ENCODE measurements around the gene FKBP5. TPM values are rescaled to one million over a fixed set of nuclear protein-coding genes. Genes with fewer than 3 reads are reported as not detected.

FKBP5 gene
- total RNA-seq, 1 donor from 2014 or later = 246 TPM

GRCh38 chr6:35728683-35729678, 40.3 kb upstream of the FKBP5 start:
- no peak for DNase-seq (ENCODE audit: extremely low spot score in 2 of 2)
- H3K4me1 ChIP-seq = peaks cover 90% of the 10 kb centered on the region
- no peaks in the 10 kb centered on the region for H3K9me3 ChIP-seq
- intact Hi-C loops (cut with DNase I) = no loop called here
- H3K27ac ChIP-seq = peak overlapping the region; percentile 99
- H3K36me3 ChIP-seq = no peaks in the 10 kb centered on the region
- H3K4me3 ChIP-seq = peak overlapping the region; percentile 45 to 53
- H3K27me3 ChIP-seq = no peaks in the 10 kb centered on the region
- no peak for TF ChIP-seq POLR2A (IDR thresholded peaks at IDR 0.05)
- TF ChIP-seq, protein P1, sequence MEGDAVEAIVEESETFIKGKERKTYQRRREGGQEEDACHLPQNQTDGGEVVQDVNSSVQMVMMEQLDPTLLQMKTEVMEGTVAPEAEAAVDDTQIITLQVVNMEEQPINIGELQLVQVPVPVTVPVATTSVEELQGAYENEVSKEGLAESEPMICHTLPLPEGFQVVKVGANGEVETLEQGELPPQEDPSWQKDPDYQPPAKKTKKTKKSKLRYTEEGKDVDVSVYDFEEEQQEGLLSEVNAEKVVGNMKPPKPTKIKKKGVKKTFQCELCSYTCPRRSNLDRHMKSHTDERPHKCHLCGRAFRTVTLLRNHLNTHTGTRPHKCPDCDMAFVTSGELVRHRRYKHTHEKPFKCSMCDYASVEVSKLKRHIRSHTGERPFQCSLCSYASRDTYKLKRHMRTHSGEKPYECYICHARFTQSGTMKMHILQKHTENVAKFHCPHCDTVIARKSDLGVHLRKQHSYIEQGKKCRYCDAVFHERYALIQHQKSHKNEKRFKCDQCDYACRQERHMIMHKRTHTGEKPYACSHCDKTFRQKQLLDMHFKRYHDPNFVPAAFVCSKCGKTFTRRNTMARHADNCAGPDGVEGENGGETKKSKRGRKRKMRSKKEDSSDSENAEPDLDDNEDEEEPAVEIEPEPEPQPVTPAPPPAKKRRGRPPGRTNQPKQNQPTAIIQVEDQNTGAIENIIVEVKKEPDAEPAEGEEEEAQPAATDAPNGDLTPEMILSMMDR (IDR thresholded peaks at IDR 0.05) = no peak
- TF ChIP-seq POLR2AphosphoS5 (IDR thresholded peaks at IDR 0.05; ENCODE audit: insufficient read depth in 1 of 2, low read depth in 1 of 2) = peak; percentile 11 to 18

DNA sequence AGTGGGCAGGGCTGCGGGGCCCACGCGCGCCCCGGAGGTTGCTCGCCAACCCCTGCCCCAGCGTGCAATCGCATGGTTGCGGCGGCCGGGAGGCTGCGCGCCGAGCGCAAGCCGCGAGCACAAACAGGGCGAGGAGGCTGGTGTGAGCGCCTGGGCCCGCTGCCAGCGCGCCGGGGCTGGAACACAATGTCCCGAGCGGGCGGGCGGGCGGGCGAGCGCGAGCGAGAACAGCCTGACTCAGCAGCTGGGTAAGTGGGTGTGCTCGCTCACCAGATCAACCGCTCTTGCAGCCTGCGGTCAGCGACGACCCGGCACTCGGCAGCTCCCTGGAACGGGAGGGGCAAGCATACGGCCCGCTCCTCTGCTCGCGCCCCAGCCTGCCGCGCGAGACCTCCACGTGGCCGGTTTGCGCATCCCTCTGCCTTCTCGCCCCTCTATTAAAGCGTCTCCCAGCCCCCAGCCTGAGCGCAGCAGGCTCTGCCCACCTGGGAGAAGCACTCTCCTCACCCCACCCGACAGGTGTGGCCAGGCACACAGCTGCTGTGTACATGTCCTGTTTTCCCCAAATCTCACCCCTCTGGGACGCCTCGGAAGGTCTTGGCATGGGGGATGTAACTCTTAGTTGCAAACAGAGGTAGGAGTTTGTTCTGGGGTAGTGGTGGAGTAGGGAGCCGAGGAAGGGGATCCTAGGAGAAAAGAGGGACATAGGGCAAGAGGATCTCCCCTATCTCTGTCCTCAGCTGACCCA, 39.4 kb upstream of the FKBP5 start:
- peak overlapping the region; percentile 99 for H3K27ac ChIP-seq
- peak in 1 of 2 donors; percentile 99 for DNase-seq (ENCODE audit: extremely low spot score in 2 of 2)
- H3K4me1 ChIP-seq = peaks cover 86% of the 10 kb centered on the region
- H3K9me3 ChIP-seq = no peaks in the 10 kb centered on the region
- H3K27me3 ChIP-seq = no peaks in the 10 kb centered on the region
- peak overlapping the region; percentile 45 to 53 for H3K4me3 ChIP-seq
- intact Hi-C loops (cut with DNase I) = loop anchor here (2.0 kb wide), 1 partner anchor 127 kb away; no protein-coding TSS in a partner anchor
- TF ChIP-seq POLR2AphosphoS5 (IDR thresholded peaks at IDR 0.05; ENCODE audit: insufficient read depth in 1 of 2, low read depth in 1 of 2) (peak; percentile 71 to 94), POLR2A (IDR thresholded peaks at IDR 0.05) (peak in 1 of 2 donors; percentile 32)
- TF ChIP-seq, protein P1 (IDR thresholded peaks at IDR 0.05) = no peak
- no peaks in the 10 kb centered on the region for H3K36me3 ChIP-seq

DNA sequence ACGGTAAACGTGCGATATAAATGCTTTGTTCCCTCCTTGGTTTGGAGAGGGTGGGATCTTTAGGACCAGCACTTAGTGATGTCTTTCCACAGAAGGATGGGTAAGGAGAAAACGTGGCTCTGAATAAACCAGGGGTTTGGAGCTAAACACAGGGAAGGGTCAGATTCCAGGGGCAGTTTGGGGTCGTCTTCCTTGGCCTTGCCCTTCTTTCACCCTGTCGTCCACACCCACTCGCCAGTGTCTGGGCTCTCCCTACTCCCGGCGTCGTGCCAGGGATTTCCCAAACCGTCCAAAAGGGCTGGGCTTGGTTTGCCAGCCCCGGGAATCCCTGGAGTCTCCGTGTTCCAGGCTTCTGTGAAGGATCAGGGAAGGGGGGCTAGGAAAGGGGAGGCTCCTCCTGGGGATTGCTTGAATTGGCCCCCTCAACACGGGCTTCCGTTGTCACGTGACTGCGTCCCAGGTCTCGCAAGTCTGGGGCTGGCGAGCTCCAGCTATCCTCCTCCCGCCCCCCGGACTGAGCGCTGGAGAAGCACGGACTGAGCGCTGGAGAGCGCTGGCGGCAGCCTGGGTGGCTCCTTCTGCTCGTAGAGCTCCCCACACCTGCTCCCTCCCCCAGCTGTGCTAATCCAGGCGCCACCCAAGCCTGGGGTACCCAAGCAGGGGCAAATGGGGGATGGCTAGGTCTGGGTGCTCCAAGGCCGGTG, 38.7 kb upstream of the FKBP5 start:
- Histone ChIP-seq H3K4me3 (peak overlapping the region; percentile 45 to 53), H3K4me1 (peaks cover 83% of the 10 kb centered on the region), H3K36me3 (no peaks in the 10 kb centered on the region), H3K27ac (peak overlapping the region; percentile 99), H3K27me3 (no peaks in the 10 kb centered on the region), H3K9me3 (no peaks in the 10 kb centered on the region)
- intact Hi-C loops (cut with DNase I) = loop anchor here (2.0 kb wide), 1 partner anchor 127 kb away; no protein-coding TSS in a partner anchor
- no peak for DNase-seq (ENCODE audit: extremely low spot score in 2 of 2)
- TF ChIP-seq POLR2A (IDR thresholded peaks at IDR 0.05) (peak in 1 of 2 donors; percentile 49), POLR2AphosphoS5 (IDR thresholded peaks at IDR 0.05; ENCODE audit: insufficient read depth in 1 of 2, low read depth in 1 of 2) (peak; percentile 15 to 93)
- TF ChIP-seq, protein P1 (IDR thresholded peaks at IDR 0.05) = no peak

DNA sequence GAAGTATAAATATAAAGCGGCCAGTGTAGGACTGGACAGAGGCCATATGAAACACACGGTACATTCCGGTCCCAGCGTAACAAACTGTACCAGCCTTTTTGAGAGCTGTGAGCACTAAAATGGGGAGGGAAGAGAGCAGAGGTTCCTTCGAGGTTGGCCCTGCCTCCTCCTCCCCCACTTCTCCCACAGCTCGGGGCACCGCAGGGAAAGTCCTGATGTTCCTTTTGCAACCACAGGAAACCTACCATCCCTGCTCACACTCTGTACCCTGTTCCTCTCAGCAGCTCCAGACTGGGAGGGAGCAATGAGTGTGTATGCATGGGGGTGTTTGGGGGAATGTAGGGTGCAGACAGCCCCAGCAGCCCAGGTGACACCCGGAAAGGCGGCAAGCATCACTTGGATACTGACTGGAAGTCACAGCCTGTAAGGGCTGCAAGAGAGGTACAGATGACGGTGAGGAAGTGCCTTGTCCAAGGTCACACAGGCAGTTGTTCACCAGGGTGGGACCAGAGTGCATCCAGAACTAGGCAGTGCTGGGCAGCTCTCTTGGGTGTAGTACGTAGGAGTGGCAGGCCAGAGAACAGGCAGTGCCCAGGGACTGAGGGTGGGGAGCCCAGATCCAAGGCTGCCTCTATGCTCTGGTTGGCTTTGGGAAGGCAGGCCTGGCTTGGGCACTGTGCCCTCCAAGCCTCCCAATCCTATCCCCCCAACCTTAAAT, 37.2 kb upstream of the FKBP5 start:
- no peaks in the 10 kb centered on the region for H3K27me3 ChIP-seq
- intact Hi-C loops (cut with DNase I) = loop anchor here (2.0 kb wide), 1 partner anchor 125 kb away; no protein-coding TSS in a partner anchor
- H3K9me3 ChIP-seq = no peaks in the 10 kb centered on the region
- peak in 1 of 2 donors; percentile 96 for DNase-seq (ENCODE audit: extremely low spot score in 2 of 2)
- no peaks in the 10 kb centered on the region for H3K36me3 ChIP-seq
- peaks cover 82% of the 10 kb centered on the region for H3K4me1 ChIP-seq
- H3K4me3 ChIP-seq = peak overlapping the region in 1 of 2 donors; percentile 16
- TF ChIP-seq, protein P1 (IDR thresholded peaks at IDR 0.05) = no peak
- TF ChIP-seq POLR2A (IDR thresholded peaks at IDR 0.05) (no peak), POLR2AphosphoS5 (IDR thresholded peaks at IDR 0.05; ENCODE audit: insufficient read depth in 1 of 2, low read depth in 1 of 2) (peak; percentile 32 to 80)
- peak overlapping the region; percentile 99 for H3K27ac ChIP-seq
